Hematopoietic multipotent progenitor cell treated with erythropoietin and hydrocortisone succinate and interleukin-3 and kit ligand, for 6 days (in vitro differentiated cells): ENCODE data around the gene M1AP.

Experiments
- DNase-seq: peaks from one replicate; pipeline ENCODE4 v3.0.0-alpha.2; 2015

The M1AP gene

GRCh38 chr2:74540291-74540690 is 107.8 kb downstream of the M1AP start:
- DNase-seq, result no peak

GRCh38 chr2:74538881-74539339 is 109.2 kb downstream of the M1AP start:
- no peak for DNase-seq

GRCh38 chr2:74537140-74537539 is 111.0 kb downstream of the M1AP start:
- no peak for DNase-seq

GRCh38 chr2:74536166-74536950 is 111.8 kb downstream of the M1AP start:
- DNase-seq, result no peak

GRCh38 chr2:74535440-74535965 is 112.6 kb downstream of the M1AP start:
- DNase-seq, result no peak

- no peak for DNase-seq
These were observed 113.7 kb downstream of the M1AP start for GRCh38 chr2:74534411-74534810.

GRCh38 chr2:74533464-74533863 is 114.7 kb downstream of the M1AP start:
- no peak for DNase-seq

- peak; percentile 82 for DNase-seq
These were observed 115.9 kb downstream of the M1AP start for GRCh38 chr2:74532222-74532621.

- no peak for DNase-seq
These were observed 116.5 kb downstream of the M1AP start for GRCh38 chr2:74531666-74532065.

- DNase-seq, result peak; percentile 98
These were observed 117.6 kb downstream of the M1AP start for GRCh38 chr2:74530239-74531187.

GRCh38 chr2:74529357-74530238 is 118.5 kb downstream of the M1AP start, which contains the start of the genes AUP1 and HTRA2:
Gene AUP1 (minus strand): TSS chr2:74529706. CDS start chr2:74529629, 77 bp downstream.
Gene HTRA2 (plus strand): TSS chr2:74529933. CDS start chr2:74530007, 74 bp downstream.
- DNase-seq, result peak; percentile 99

GRCh38 chr2:74528600-74529356 is 119.4 kb downstream of the M1AP start:
- DNase-seq, result no peak

GRCh38 chr2:74527741-74528140 is 120.4 kb downstream of the M1AP start:
- DNase-seq, result no peak

GRCh38 chr2:74526649-74527230 is 121.4 kb downstream of the M1AP start:
- DNase-seq, result no peak

GRCh38 chr2:74525717-74526648 is 122.1 kb downstream of the M1AP start, which contains the start of gene DQX1:
Gene DQX1 (minus strand): TSS chr2:74526231. CDS start chr2:74525729, 502 bp downstream.
- DNase-seq, result peak; percentile 74

GRCh38 chr2:74524955-74525716 is 123.0 kb downstream of the M1AP start:
- no peak for DNase-seq

GRCh38 chr2:74524005-74524404 is 124.1 kb downstream of the M1AP start:
- no peak for DNase-seq

GRCh38 chr2:74522516-74522915 is 125.6 kb downstream of the M1AP start:
- no peak for DNase-seq

- DNase-seq, result no peak
These were observed 131.5 kb downstream of the M1AP start for GRCh38 chr2:74516650-74517049.
